Measurements from ENCODE around the gene GRM4.

GRCh38 chr6:34052918-34053608 lies 92.8 kb downstream of the GRM4 start:
- no peak for TF ChIP-seq CTCF (IDR thresholded peaks at IDR 0.05)
- no peak for TF ChIP-seq POLR2A (IDR thresholded peaks at IDR 0.05)

All from right lobe of liver (tissue), 4 donors.